ENCODE data around the gene FYCO1.
"Not testable (repeated sequence)": the region's sequence is repeated elsewhere in the genome, so short reads cannot be mapped to it uniquely, and the experiment has no call there.

The FYCO1 gene

GRCh38 chr3:46012246-46012645 lies 16.6 kb upstream of the FYCO1 start:
- Histone ChIP-seq H3K27ac (ENCODE audit: low read depth, low read length) (no peak overlapping the region), H3K36me3 (ENCODE audit: control insufficient read depth in 1 of 2, insufficient read depth in 2 of 2, low read length in 2 of 2) (no peaks in the 10 kb centered on the region), H3K9me3 (ENCODE audit: control insufficient read depth in 1 of 2, low read length in 2 of 2) (no peaks in the 10 kb centered on the region), H3K9ac (ENCODE audit: low read depth in 1 of 2, low read length in 2 of 2) (no peak overlapping the region), H3K4me3 (ENCODE audit: low read depth in 1 of 2, low read length in 2 of 2) (no peak overlapping the region), H3K27me3 (ENCODE audit: control insufficient read depth in 1 of 2, insufficient read depth in 2 of 2, low read length in 2 of 2) (no peaks in the 10 kb centered on the region), H3K4me1 (ENCODE audit: control insufficient read depth in 1 of 2, insufficient read depth in 2 of 2, low read length in 2 of 2) (no peaks in the 10 kb centered on the region)

GRCh38 chr3:46010519-46011113 lies 15.0 kb upstream of the FYCO1 start:
- H3K4me3 ChIP-seq (ENCODE audit: low read depth in 1 of 2, low read length in 2 of 2) = no peak overlapping the region
- H3K27me3 ChIP-seq (ENCODE audit: control insufficient read depth in 1 of 2, insufficient read depth in 2 of 2, low read length in 2 of 2) = no peaks in the 10 kb centered on the region
- H3K36me3 ChIP-seq (ENCODE audit: control insufficient read depth in 1 of 2, insufficient read depth in 2 of 2, low read length in 2 of 2) = no peaks in the 10 kb centered on the region
- no peaks in the 10 kb centered on the region for H3K9me3 ChIP-seq (ENCODE audit: control insufficient read depth in 1 of 2, low read length in 2 of 2)
- no peak overlapping the region for H3K27ac ChIP-seq (ENCODE audit: low read depth, low read length)
- H3K9ac ChIP-seq (ENCODE audit: low read depth in 1 of 2, low read length in 2 of 2) = no peak overlapping the region
- H3K4me1 ChIP-seq (ENCODE audit: control insufficient read depth in 1 of 2, insufficient read depth in 2 of 2, low read length in 2 of 2) = no peaks in the 10 kb centered on the region

GRCh38 chr3:46008058-46008457 lies 12.4 kb upstream of the FYCO1 start:
- H3K27me3 ChIP-seq (ENCODE audit: control insufficient read depth in 1 of 2, insufficient read depth in 2 of 2, low read length in 2 of 2) = no peaks in the 10 kb centered on the region
- no peak overlapping the region for H3K9ac ChIP-seq (ENCODE audit: low read depth in 1 of 2, low read length in 2 of 2)
- H3K4me1 ChIP-seq (ENCODE audit: control insufficient read depth in 1 of 2, insufficient read depth in 2 of 2, low read length in 2 of 2) = no peaks in the 10 kb centered on the region
- no peaks in the 10 kb centered on the region for H3K36me3 ChIP-seq (ENCODE audit: control insufficient read depth in 1 of 2, insufficient read depth in 2 of 2, low read length in 2 of 2)
- H3K9me3 ChIP-seq (ENCODE audit: control insufficient read depth in 1 of 2, low read length in 2 of 2) = no peaks in the 10 kb centered on the region
- H3K4me3 ChIP-seq (ENCODE audit: low read depth in 1 of 2, low read length in 2 of 2) = no peak overlapping the region
- H3K27ac ChIP-seq (ENCODE audit: low read depth, low read length) = no peak overlapping the region

GRCh38 chr3:46007280-46007679 lies 11.7 kb upstream of the FYCO1 start:
- no peaks in the 10 kb centered on the region for H3K36me3 ChIP-seq (ENCODE audit: control insufficient read depth in 1 of 2, insufficient read depth in 2 of 2, low read length in 2 of 2)
- H3K27ac ChIP-seq (ENCODE audit: low read depth, low read length) = no peak overlapping the region
- no peaks in the 10 kb centered on the region for H3K27me3 ChIP-seq (ENCODE audit: control insufficient read depth in 1 of 2, insufficient read depth in 2 of 2, low read length in 2 of 2)
- no peaks in the 10 kb centered on the region for H3K9me3 ChIP-seq (ENCODE audit: control insufficient read depth in 1 of 2, low read length in 2 of 2)
- H3K4me1 ChIP-seq (ENCODE audit: control insufficient read depth in 1 of 2, insufficient read depth in 2 of 2, low read length in 2 of 2) = no peaks in the 10 kb centered on the region
- no peak overlapping the region for H3K9ac ChIP-seq (ENCODE audit: low read depth in 1 of 2, low read length in 2 of 2)
- H3K4me3 ChIP-seq (ENCODE audit: low read depth in 1 of 2, low read length in 2 of 2) = no peak overlapping the region

- no peaks in the 10 kb centered on the region for H3K36me3 ChIP-seq (ENCODE audit: control insufficient read depth in 1 of 2, insufficient read depth in 2 of 2, low read length in 2 of 2)
- H3K9ac ChIP-seq (ENCODE audit: low read depth in 1 of 2, low read length in 2 of 2) = no peak overlapping the region
- H3K4me1 ChIP-seq (ENCODE audit: control insufficient read depth in 1 of 2, insufficient read depth in 2 of 2, low read length in 2 of 2) = no peaks in the 10 kb centered on the region
- H3K27me3 ChIP-seq (ENCODE audit: control insufficient read depth in 1 of 2, insufficient read depth in 2 of 2, low read length in 2 of 2) = no peaks in the 10 kb centered on the region
- H3K9me3 ChIP-seq (ENCODE audit: control insufficient read depth in 1 of 2, low read length in 2 of 2) = no peaks in the 10 kb centered on the region
- no peak overlapping the region for H3K27ac ChIP-seq (ENCODE audit: low read depth, low read length)
- no peak overlapping the region for H3K4me3 ChIP-seq (ENCODE audit: low read depth in 1 of 2, low read length in 2 of 2)
These were observed 10.8 kb upstream of the FYCO1 start for GRCh38 chr3:46006238-46007032.

GRCh38 chr3:46003706-46004105 lies 8.1 kb upstream of the FYCO1 start:
- not testable (repeated sequence) for H3K9me3 ChIP-seq (ENCODE audit: control insufficient read depth in 1 of 2, low read length in 2 of 2); H3K36me3 ChIP-seq (ENCODE audit: control insufficient read depth in 1 of 2, insufficient read depth in 2 of 2, low read length in 2 of 2)

GRCh38 chr3:46001178-46001577 lies 5.6 kb upstream of the FYCO1 start:
- peaks cover 3% of the 10 kb centered on the region in 2 donors for H3K4me1 ChIP-seq (ENCODE audit: control insufficient read depth in 1 of 2, insufficient read depth in 2 of 2, low read length in 2 of 2)
- H3K27me3 ChIP-seq (ENCODE audit: control insufficient read depth in 1 of 2, insufficient read depth in 2 of 2, low read length in 2 of 2) = no peaks in the 10 kb centered on the region
- no peaks in the 10 kb centered on the region for H3K9me3 ChIP-seq (ENCODE audit: control insufficient read depth in 1 of 2, low read length in 2 of 2)
- no peak overlapping the region for H3K4me3 ChIP-seq (ENCODE audit: low read depth in 1 of 2, low read length in 2 of 2)
- no peak overlapping the region for H3K9ac ChIP-seq (ENCODE audit: low read depth in 1 of 2, low read length in 2 of 2)
- no peaks in the 10 kb centered on the region for H3K36me3 ChIP-seq (ENCODE audit: control insufficient read depth in 1 of 2, insufficient read depth in 2 of 2, low read length in 2 of 2)
- H3K27ac ChIP-seq (ENCODE audit: low read depth, low read length) = no peak overlapping the region

More at GRCh38 chr3:46003706-46004105, 8.1 kb upstream of the FYCO1 start:
- H3K27ac ChIP-seq (ENCODE audit: low read depth, low read length); H3K4me1 ChIP-seq (ENCODE audit: control insufficient read depth in 1 of 2, insufficient read depth in 2 of 2, low read length in 2 of 2); H3K27me3 ChIP-seq (ENCODE audit: control insufficient read depth in 1 of 2, insufficient read depth in 2 of 2, low read length in 2 of 2); H3K9ac ChIP-seq (ENCODE audit: low read depth in 1 of 2, low read length in 2 of 2); H3K4me3 ChIP-seq (ENCODE audit: low read depth in 1 of 2, low read length in 2 of 2): not testable (repeated sequence)

GRCh38 chr3:45997942-45998341 lies 2.3 kb upstream of the FYCO1 start:
- no peak overlapping the region for H3K4me3 ChIP-seq (ENCODE audit: low read depth in 1 of 2, low read length in 2 of 2)
- no peak overlapping the region for H3K27ac ChIP-seq (ENCODE audit: low read depth, low read length)
- H3K36me3 ChIP-seq (ENCODE audit: control insufficient read depth in 1 of 2, insufficient read depth in 2 of 2, low read length in 2 of 2) = no peaks in the 10 kb centered on the region
- no peak overlapping the region for H3K9ac ChIP-seq (ENCODE audit: low read depth in 1 of 2, low read length in 2 of 2)
- no peaks in the 10 kb centered on the region for H3K27me3 ChIP-seq (ENCODE audit: control insufficient read depth in 1 of 2, insufficient read depth in 2 of 2, low read length in 2 of 2)
- H3K9me3 ChIP-seq (ENCODE audit: control insufficient read depth in 1 of 2, low read length in 2 of 2) = no peaks in the 10 kb centered on the region
- peaks cover 13 to 23% of the 10 kb centered on the region in 2 donors for H3K4me1 ChIP-seq (ENCODE audit: control insufficient read depth in 1 of 2, insufficient read depth in 2 of 2, low read length in 2 of 2)

- not testable (repeated sequence) for H3K27me3 ChIP-seq (ENCODE audit: control insufficient read depth in 1 of 2, insufficient read depth in 2 of 2, low read length in 2 of 2); H3K36me3 ChIP-seq (ENCODE audit: control insufficient read depth in 1 of 2, insufficient read depth in 2 of 2, low read length in 2 of 2); H3K27ac ChIP-seq (ENCODE audit: low read depth, low read length); H3K9me3 ChIP-seq (ENCODE audit: control insufficient read depth in 1 of 2, low read length in 2 of 2); H3K9ac ChIP-seq (ENCODE audit: low read depth in 1 of 2, low read length in 2 of 2); H3K4me3 ChIP-seq (ENCODE audit: low read depth in 1 of 2, low read length in 2 of 2)
- H3K4me1 ChIP-seq (ENCODE audit: control insufficient read depth in 1 of 2, insufficient read depth in 2 of 2, low read length in 2 of 2) = peaks cover 13 to 27% of the 10 kb centered on the region in 2 donors
These were observed 1.9 kb upstream of the FYCO1 start for GRCh38 chr3:45997499-45997898.

- Histone ChIP-seq H3K36me3 (ENCODE audit: control insufficient read depth in 1 of 2, insufficient read depth in 2 of 2, low read length in 2 of 2) (no peaks in the 10 kb centered on the region), H3K27ac (ENCODE audit: low read depth, low read length) (peak overlapping the region; percentile 88), H3K4me1 (ENCODE audit: control insufficient read depth in 1 of 2, insufficient read depth in 2 of 2, low read length in 2 of 2) (peaks cover 22 to 36% of the 10 kb centered on the region in 2 donors), H3K9me3 (ENCODE audit: control insufficient read depth in 1 of 2, low read length in 2 of 2) (no peaks in the 10 kb centered on the region), H3K27me3 (ENCODE audit: control insufficient read depth in 1 of 2, insufficient read depth in 2 of 2, low read length in 2 of 2) (no peaks in the 10 kb centered on the region), H3K9ac (ENCODE audit: low read depth in 1 of 2, low read length in 2 of 2) (peak overlapping the region; percentile 80 to 89), H3K4me3 (ENCODE audit: low read depth in 1 of 2, low read length in 2 of 2) (peak overlapping the region; percentile 73 to 90)
These were observed 997 bp downstream of the FYCO1 start for GRCh38 chr3:45994419-45995235.
